NCI-H1436 treated with DMSO at 0.1 percent for 48 hours (cell line): ENCODE data around the gene PTPRN2.
"Not testable (repeated sequence)": the region's sequence is repeated elsewhere in the genome, so short reads cannot be mapped to it uniquely, and the experiment has no call there.

Source experiments
- DNase-seq: peaks from one replicate; lab custom pipeline; 2025; lab: John Stamatoyannopoulos, UW

Gene PTPRN2

GRCh38 chr7:157734676-157735640 is 852.7 kb downstream of the PTPRN2 start:
- no peak for DNase-seq

GRCh38 chr7:157733760-157734395 is 853.7 kb downstream of the PTPRN2 start:
- DNase-seq, result not testable (repeated sequence)

GRCh38 chr7:157731126-157731525 is 856.5 kb downstream of the PTPRN2 start:
- DNase-seq, result no peak

GRCh38 chr7:157730614-157731013 is 857.0 kb downstream of the PTPRN2 start:
- DNase-seq, result no peak

GRCh38 chr7:157729566-157729965 is 858.1 kb downstream of the PTPRN2 start:
- no peak for DNase-seq

GRCh38 chr7:157727964-157728615 is 859.5 kb downstream of the PTPRN2 start:
- DNase-seq, result no peak

- DNase-seq, result no peak
Measured at GRCh38 chr7:157726764-157727163, 860.9 kb downstream of the PTPRN2 start.

GRCh38 chr7:157725312-157725711 is 862.3 kb downstream of the PTPRN2 start:
- not testable (repeated sequence) for DNase-seq

- DNase-seq, result no peak
Measured at GRCh38 chr7:157723205-157723604, 864.4 kb downstream of the PTPRN2 start.

GRCh38 chr7:157722137-157723060 is 865.2 kb downstream of the PTPRN2 start:
- DNase-seq, result no peak

GRCh38 chr7:157721468-157722136 is 866.0 kb downstream of the PTPRN2 start:
- DNase-seq, result no peak

GRCh38 chr7:157719705-157720655 is 867.6 kb downstream of the PTPRN2 start:
- no peak for DNase-seq

- DNase-seq, result no peak
Measured at GRCh38 chr7:157719008-157719682, 868.5 kb downstream of the PTPRN2 start.

GRCh38 chr7:157718303-157719007 is 869.2 kb downstream of the PTPRN2 start:
- DNase-seq, result no peak

- no peak for DNase-seq
Measured at GRCh38 chr7:157717211-157718174, 870.1 kb downstream of the PTPRN2 start.

- no peak for DNase-seq
Measured at GRCh38 chr7:157715938-157716280, 871.7 kb downstream of the PTPRN2 start.
